ENCODE data around the gene ZNF688.
A peak's percentile ranks its signal among the peaks of the same experiment; 100 is the strongest.
"Not testable (repeated sequence)": the region's sequence is repeated elsewhere in the genome, so short reads cannot be mapped to it uniquely, and the experiment has no call there.

The ZNF688 gene

GRCh38 chr16:30557707-30557956, 13.9 kb downstream of the ZNF688 start:
- no peak for DNase-seq (ENCODE audit: low read depth)

GRCh38 chr16:30556125-30556473, 15.4 kb downstream of the ZNF688 start:
- DNase-seq (ENCODE audit: low read depth) = no peak

- no peak for DNase-seq (ENCODE audit: low read depth)
Measured at GRCh38 chr16:30555315-30556124, 16.0 kb downstream of the ZNF688 start.

- DNase-seq (ENCODE audit: low read depth) = no peak
Measured at GRCh38 chr16:30554557-30555314, 16.8 kb downstream of the ZNF688 start.

GRCh38 chr16:30553393-30553899, 18.1 kb downstream of the ZNF688 start:
- DNase-seq (ENCODE audit: low read depth) = no peak

GRCh38 chr16:30552956-30553355, 18.6 kb downstream of the ZNF688 start:
- DNase-seq (ENCODE audit: low read depth) = no peak

GRCh38 chr16:30551781-30552180, 19.7 kb downstream of the ZNF688 start:
- DNase-seq (ENCODE audit: low read depth) = peak; percentile 62

- no peak for DNase-seq (ENCODE audit: low read depth)
Measured at GRCh38 chr16:30548416-30549253, 22.9 kb downstream of the ZNF688 start.

GRCh38 chr16:30546115-30546514, 25.4 kb downstream of the ZNF688 start:
- no peak for DNase-seq (ENCODE audit: low read depth)

- DNase-seq (ENCODE audit: low read depth) = no peak
Measured at GRCh38 chr16:30543067-30543466, 28.4 kb downstream of the ZNF688 start.

GRCh38 chr16:30541502-30542329, 29.8 kb downstream of the ZNF688 start:
- DNase-seq (ENCODE audit: low read depth) = no peak

- not testable (repeated sequence) for DNase-seq (ENCODE audit: low read depth)
Measured at GRCh38 chr16:30540916-30541464, 30.5 kb downstream of the ZNF688 start.

- not testable (repeated sequence) for DNase-seq (ENCODE audit: low read depth)
Measured at GRCh38 chr16:30539986-30540526, 31.5 kb downstream of the ZNF688 start.

- DNase-seq (ENCODE audit: low read depth) = no peak
Measured at GRCh38 chr16:30539000-30539964, 32.2 kb downstream of the ZNF688 start.

GRCh38 chr16:30536391-30537024, 35.0 kb downstream of the ZNF688 start:
- not testable (repeated sequence) for DNase-seq (ENCODE audit: low read depth)

GRCh38 chr16:30535777-30536190, 35.7 kb downstream of the ZNF688 start:
- DNase-seq (ENCODE audit: low read depth) = peak; percentile 59

GRCh38 chr16:30535106-30535776, 36.3 kb downstream of the ZNF688 start:
- DNase-seq (ENCODE audit: low read depth) = no peak

- peak; percentile 90 for DNase-seq (ENCODE audit: low read depth)
Measured at GRCh38 chr16:30534368-30535105, 37.0 kb downstream of the ZNF688 start, which contains the start of gene ZNF747. ZNF747 (minus strand) TSS chr16:30534858; CDS start chr16:30534679, 179 bp downstream.

Data from activated T-cell treated with anti-CD3 and anti-CD28 coated beads for 24 hours (primary cell).